Activated CD4-positive, CD25-positive, alpha-beta regulatory T cell treated with anti-CD3 and anti-CD28 coated beads, Interleukin-2, amount 50 U/mL, for 16 hours (primary cell): ENCODE measurements around the gene GLYAT.
"Not testable (repeated sequence)": the region's sequence is repeated elsewhere in the genome, so short reads cannot be mapped to it uniquely, and the experiment has no call there.

ENCODE experiments used
- DNase-seq: peaks from one replicate; pipeline ENCODE4 v3.0.0-alpha.2; 2020; ENCODE audit warnings: low read depth, low spot score

GLYAT gene

DNA sequence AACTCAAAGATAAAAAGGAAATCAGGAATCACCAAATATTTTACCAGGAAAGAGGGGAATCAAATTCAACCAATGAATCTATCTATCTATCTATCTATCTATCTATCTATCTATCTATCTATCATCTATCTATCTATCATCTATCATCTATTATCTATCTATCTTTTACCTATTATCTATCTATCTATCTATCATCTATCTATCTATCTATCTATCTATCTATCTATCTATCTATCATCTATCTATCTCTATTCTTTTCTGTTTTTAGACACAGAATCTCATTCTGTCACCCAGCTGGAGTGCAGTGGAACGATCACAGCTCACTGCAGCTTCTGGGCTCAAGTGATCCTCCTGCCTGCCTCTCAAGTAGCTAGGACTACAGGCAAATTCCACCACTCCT is 54.2 kb downstream of the GLYAT start:
- DNase-seq = not testable (repeated sequence)

DNA sequence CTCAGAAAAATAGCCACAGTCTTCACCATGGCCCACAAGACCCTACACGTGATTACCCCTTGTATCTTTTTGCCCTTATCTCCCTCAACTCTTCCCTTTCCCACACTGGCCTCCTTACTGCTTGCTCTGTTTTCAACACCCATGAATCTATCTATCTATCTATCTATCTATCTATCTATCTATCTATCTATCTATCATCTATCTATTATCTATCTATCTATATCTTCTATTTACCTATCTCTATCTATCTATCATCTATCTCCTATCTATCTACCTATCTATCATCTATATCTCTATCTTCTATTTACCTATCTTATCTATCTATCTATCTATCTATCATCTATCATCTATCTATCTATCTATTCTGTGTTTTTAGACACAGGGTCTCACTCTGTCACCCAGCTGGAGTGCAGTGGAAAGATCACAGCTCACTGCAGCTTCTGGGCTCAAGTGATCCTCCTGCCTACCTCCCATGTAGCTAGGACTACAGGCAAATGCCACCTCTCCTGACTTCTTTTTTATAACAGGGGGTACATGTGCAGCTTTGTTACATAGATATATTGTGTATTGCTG is 55.1 kb downstream of the GLYAT start:
- DNase-seq = no peak

DNA sequence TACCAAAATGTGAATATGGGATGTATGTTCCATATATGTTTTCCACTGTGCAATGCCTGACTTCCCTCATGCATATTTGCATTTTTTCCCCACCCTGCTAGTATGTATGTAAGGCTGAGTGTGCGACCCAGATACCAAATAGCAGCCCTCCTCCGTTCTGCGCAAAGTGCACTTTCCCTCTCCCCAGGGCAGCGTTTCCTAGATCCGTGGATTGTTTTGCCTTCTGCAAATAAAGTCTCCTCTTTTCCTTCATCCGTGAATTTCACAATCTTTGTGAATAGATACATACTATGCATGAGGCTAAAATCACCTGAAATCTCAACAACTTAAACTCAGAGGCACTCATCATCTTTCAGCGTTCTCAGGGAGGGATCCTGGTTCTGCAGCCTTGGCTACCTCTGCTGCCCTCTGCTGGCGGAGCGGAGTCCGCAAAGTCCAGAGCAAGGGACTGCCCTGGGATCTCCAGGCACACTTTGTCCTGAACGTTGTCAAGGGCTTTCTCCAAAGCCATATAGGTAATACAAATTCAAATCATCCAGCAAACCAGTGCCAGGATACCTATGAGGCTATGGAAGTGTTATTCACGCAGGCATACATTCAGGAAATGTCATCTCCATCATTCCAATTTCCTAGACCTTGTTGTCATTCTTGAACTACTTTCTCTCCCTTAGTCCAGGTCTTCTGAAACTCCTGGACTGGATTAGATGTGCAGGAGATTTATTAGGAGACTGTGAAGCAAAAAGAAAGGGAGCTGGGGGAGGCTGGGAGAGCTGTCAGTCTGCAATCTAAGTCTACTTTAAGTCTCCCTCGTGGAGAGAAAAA is 56.2 kb downstream of the GLYAT start:
- DNase-seq = peak; percentile 47

DNA sequence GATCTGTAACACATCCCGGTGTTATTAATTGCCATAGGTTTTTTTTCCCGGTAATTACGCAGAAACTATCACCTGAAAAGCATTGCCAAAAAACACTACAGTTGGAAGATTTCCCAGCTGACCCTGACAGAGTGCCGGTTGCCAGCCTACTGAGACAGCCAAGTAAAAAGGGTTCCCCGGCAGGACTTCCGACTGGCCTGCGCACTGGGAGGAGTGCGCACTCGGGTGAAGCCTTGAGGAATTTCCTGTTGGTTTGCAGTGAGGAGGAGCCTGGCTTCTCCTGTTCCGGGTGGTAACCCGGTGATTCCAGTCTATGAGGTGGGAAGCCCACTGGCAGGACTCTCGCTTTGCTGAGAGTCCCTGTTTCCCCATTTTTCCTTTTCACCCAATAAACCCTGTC is 57.1 kb downstream of the GLYAT start:
- DNase-seq = no peak

DNA sequence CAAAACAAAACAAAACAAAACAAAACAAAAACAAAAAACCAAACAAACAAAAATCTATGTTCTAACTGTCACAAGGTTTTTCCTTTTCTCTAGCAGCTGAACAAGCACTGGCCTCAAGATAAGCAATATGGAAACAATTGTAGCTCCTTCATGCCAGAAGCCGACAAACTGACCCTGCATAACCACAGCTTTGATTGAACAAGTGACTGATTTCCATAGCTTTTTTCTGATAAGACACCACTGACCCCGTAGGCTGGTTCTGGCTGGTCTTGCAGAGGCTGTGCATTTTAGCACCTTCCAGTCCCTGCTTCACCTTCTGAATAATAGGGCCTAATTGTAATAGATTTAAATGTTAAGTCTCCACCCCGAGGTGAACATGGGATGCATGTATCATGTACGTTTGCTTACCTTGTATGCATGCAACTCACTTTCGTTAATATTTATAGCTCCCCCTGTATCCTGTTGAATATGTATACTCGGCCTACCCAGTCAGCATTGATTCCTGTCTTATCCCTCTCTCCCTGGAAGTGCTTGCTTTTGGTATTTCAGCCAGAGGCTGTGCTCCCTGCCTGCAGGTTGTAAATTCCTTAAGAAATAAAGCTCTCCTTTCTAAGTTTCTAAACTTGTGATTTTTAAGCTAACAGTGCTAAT is 59.6 kb downstream of the GLYAT start:
- no peak for DNase-seq

DNA sequence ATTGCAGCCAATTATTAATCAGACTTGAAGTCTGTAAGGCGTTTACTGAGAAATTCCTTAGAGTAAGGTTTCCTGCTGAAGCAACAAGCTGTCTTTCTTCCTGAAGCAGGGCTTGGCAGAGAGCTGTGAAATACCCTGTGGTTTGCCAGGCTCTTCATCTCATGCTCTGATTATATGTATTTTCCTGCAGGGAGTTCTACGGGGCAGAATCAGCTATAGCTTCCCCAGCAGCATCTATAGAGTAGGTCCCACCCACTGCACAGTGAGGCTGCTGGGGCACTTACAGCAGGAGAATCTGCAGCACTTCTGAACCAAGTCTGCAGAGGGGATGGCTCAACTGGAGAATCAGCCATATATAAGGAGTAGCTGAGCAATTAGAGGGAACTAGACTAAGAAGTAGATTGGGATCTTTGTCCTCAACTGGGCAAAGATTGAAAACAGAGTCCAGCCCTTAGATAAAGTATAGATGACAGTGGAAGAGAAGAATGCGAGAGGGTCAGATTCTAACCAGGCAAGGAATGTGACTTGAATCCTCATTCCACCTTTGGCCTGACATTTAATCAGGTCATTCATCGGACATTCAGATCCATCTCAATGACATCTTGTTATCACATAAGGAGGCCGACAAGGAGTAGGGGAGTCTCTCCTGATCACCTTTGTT is 71.7 kb downstream of the GLYAT start:
- no peak for DNase-seq

DNA sequence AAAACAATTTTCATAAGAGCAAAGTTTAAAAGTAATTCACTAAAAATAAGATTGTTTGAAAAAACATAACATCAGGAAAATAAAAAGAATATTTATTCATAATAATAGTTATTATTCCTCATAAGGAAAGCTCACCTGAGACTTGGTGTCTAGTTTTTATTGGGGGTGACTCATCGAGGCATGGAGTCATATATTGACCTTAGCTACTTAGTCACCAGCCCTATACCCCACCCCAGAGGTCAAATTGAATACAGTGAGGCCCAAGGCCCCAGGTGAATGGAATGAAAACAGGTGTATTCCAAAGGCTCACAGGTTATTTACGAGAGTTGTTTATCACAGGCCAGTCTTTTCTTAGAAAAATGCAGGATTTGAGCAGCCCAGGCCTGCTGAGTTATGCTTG is 72.3 kb downstream of the GLYAT start:
- DNase-seq = no peak
